Glomerular visceral epithelial cell (primary cell): ENCODE measurements around the gene HSPA1B.
"Not testable (repeated sequence)": the region's sequence is repeated elsewhere in the genome, so short reads cannot be mapped to it uniquely, and the experiment has no call there.

Source experiments
- DNase-seq: peaks from one replicate; pipeline ENCODE4 v3.0.0-alpha.2; 2016; ENCODE audit errors: extremely low spot score

The HSPA1B gene

DNA sequence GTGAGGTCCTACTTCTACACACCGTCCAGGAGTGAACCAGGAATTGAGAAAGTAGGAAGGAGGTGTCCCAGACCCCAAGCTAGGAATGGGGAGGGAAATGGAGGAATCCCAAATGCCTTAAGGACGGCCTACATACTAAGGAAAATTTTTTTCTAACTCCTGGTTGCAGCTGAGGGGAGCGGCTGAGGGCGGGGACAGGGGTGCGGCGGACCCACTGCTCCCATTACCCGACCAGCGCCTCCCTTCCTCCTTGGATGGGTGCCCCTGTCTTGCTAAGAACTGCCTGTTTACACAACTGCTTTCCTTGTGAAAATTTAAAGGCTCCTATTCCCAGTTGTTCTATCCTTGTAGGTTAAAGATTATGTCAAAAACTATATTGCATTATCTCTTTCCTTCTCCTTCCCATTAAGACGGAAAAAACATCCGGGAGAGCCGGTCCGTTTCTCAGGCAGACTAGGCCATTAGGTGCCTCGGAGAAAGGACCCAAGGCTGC is 699 bp upstream of the HSPA1B start:
- DNase-seq: peak; percentile 87

GRCh38 chr6:31829633-31830283 is 2.2 kb downstream of the HSPA1B start:
- DNase-seq: peak; percentile 46

- DNase-seq: no peak
Observed at GRCh38 chr6:31830886-31831335, 3.4 kb downstream of the HSPA1B start.

GRCh38 chr6:31831350-31832215 is 4.0 kb downstream of the HSPA1B start:
- no peak for DNase-seq

GRCh38 chr6:31834367-31835250 is 7.1 kb downstream of the HSPA1B start:
- DNase-seq: peak; percentile 88

- DNase-seq: no peak
Observed at GRCh38 chr6:31836047-31836473, 8.5 kb downstream of the HSPA1B start.

GRCh38 chr6:31836474-31837368 is 9.2 kb downstream of the HSPA1B start:
- DNase-seq: no peak

DNA sequence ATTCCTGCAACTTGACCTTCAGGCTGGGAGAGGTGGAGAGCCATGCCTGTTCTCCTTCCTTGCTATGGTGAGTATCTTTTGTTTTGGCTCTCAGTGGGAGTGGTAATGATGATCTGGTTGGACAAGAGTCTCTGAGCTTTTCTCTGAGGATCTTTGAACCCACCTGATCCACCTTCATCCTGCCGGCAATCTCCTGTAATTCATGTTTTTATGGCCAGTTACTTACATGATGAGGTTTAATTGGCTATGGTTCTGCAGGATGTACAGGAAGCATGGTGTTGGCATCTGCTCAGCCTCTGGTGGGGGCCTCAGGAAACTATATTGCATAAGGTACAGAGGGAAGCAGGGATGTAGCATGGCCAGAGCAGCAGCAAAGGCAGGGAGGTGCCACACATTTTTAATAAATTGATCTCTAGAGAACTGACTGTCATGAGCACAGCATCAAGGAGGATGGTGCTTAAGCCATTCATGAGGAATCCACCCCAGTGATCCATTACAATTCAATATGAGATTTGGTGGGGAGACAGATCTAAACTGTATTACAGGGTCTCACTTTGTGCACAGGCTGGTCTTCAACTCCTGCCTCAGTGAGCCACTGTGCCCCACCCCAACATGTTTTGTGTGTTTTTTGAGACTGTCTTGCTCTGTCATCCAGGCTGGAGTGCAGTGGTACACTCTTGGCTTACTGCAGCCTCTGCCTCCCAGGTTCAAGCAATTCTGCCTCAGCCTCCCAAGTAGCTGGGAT is 10.0 kb downstream of the HSPA1B start:
- DNase-seq: no peak

GRCh38 chr6:31838114-31838553 is 10.6 kb downstream of the HSPA1B start:
- DNase-seq: not testable (repeated sequence)

GRCh38 chr6:31838968-31839367 is 11.4 kb downstream of the HSPA1B start:
- DNase-seq: no peak

DNA sequence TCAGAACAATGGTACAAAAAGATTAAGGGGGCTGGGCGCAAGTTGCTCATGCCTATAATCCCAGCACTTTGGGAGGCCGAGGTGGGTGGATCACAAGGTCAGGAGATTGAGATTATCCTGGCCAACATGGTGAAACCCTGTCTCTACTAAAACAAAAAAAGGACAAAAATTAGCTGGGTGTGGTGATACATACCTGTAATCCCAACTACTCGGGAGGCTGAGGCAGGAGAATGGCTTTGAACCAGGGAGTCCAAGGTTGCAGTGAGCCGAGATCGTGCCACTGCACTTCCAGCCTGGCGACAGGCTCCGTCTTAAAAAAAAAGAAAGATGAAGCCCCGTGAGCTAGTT is 12.2 kb downstream of the HSPA1B start:
- not testable (repeated sequence) for DNase-seq

DNA sequence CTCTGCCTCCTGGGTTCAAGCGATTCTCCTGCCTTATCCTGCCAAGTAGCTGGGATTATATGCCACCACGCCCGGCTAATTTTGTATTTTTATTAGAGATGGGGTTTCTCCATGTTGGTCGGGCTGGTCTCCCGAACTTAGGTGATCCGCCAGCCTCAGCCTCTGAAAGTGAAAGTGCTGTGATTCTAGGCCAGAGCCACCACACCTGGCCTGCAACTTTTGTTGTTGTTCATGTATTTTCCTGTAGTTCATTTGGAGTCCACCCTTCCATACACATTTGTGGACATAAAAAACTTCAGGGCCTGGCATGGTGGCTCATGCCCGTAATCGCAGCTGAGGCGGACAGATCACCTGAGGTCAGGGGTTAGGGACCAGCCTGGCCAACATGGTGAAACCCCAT is 14.5 kb downstream of the HSPA1B start:
- no peak for DNase-seq

GRCh38 chr6:31844507-31844906 is 17.0 kb downstream of the HSPA1B start:
- DNase-seq: no peak

GRCh38 chr6:31847276-31847978 is 19.9 kb downstream of the HSPA1B start:
- no peak for DNase-seq

DNA sequence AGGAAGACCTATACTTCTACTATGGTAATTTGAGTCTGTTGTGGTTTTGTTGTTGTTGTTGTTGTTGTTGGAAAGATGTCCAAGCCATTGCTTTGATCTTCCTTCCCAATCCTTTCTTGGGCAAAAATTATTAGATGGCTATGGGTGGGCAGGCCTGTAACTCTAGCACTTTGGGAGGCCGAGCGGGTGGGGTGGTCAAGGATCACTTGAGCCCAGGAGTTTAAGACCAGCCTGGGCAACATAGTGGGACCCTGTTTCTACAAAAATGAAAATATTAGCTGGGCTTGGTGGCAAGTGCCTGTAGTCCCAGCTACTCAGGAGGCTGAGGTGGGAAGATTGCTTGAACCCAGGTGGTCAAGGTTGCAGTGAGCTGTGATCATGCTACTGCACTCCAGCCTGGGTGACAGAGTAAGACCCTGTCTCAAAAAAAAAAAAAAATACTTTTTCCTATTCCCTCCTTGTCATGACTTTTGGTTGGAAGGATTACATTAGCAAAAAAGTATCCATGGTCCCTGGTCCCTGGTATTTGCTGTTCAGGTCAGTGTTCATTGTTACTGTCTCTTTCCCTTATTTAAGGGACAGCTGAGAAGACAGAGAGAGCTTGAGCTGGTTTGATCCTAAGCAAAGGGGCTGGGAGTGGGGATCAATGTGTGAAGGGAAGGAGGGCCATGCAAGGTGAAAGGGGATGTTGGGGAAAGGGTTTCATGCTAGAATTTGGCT is 23.4 kb downstream of the HSPA1B start:
- DNase-seq: no peak

- DNase-seq: peak; percentile 71
Observed at GRCh38 chr6:31851485-31851832, 23.9 kb downstream of the HSPA1B start.

GRCh38 chr6:31851980-31852718 is 24.6 kb downstream of the HSPA1B start:
- not testable (repeated sequence) for DNase-seq

- DNase-seq: not testable (repeated sequence)
Observed at GRCh38 chr6:31857774-31858173, 30.2 kb downstream of the HSPA1B start.
